Vagina (tissue), 2 donors: ENCODE data around the gene NEDD4L.

ENCODE experiments used
- POLR2A ChIP-seq, 2 donors: fragments of 450-650 bp; IDR thresholded peaks; one replicate each; pipeline ENCODE4 v1.6.1; 2017; ENCODE audit warnings: antibody characterized with exemption in 2 of 2, mild to moderate bottlenecking in 2 of 2, moderate library complexity in 2 of 2
- POLR2AphosphoS5 ChIP-seq, 2 donors: sonication (generic); formaldehyde crosslinking; IDR thresholded peaks; one replicate each; pipeline ENCODE4 v1.9.0; 2017; ENCODE audit warnings: antibody characterized with exemption in 2 of 2, mild to moderate bottlenecking in 2 of 2, low read depth in 1 of 2; ENCODE audit not compliant: insufficient read depth in 1 of 2
- TF ChIP-seq, protein P1 (sequence below), 3 experiments: fragments of 450-650 bp in 2 of 3; fragments of 200-600 bp in 1 of 3; sonication (generic) in 1 of 3; IDR thresholded peaks; one replicate each; pipeline ENCODE4 v1.5.1; 2017 to 2019; ENCODE audit warnings: antibody characterized with exemption in 3 of 3, mild to moderate bottlenecking in 2 of 3, moderate library complexity in 2 of 3

DNA sequence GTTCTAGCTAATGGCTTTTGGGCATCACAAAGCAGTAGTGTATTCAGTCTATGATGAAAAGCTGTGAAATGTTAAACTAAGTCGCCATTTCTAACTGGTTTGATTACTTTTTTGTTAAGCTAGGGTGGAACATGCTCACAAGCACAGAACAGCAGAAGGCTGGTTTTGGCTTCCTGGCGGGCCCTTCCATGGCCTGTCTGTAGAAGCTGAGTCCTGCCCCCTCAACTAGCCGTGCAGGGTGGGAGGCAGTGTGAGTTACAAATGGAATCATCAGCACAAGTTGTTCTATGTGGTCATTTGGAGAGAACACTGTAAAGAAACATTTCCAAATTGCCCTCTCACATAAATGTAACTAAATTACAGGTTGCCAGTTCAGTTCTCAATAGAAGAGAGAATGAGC is 294.1 kb downstream of the NEDD4L start:
- TF ChIP-seq, protein P1, sequence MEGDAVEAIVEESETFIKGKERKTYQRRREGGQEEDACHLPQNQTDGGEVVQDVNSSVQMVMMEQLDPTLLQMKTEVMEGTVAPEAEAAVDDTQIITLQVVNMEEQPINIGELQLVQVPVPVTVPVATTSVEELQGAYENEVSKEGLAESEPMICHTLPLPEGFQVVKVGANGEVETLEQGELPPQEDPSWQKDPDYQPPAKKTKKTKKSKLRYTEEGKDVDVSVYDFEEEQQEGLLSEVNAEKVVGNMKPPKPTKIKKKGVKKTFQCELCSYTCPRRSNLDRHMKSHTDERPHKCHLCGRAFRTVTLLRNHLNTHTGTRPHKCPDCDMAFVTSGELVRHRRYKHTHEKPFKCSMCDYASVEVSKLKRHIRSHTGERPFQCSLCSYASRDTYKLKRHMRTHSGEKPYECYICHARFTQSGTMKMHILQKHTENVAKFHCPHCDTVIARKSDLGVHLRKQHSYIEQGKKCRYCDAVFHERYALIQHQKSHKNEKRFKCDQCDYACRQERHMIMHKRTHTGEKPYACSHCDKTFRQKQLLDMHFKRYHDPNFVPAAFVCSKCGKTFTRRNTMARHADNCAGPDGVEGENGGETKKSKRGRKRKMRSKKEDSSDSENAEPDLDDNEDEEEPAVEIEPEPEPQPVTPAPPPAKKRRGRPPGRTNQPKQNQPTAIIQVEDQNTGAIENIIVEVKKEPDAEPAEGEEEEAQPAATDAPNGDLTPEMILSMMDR (IDR thresholded peaks at IDR 0.05), result no peak
- no peak for TF ChIP-seq POLR2A (IDR thresholded peaks at IDR 0.05)
- TF ChIP-seq POLR2AphosphoS5 (IDR thresholded peaks at IDR 0.05; ENCODE audit: insufficient read depth in 1 of 2, low read depth in 1 of 2), result no peak
